HG02678 (cell line): ENCODE data around the gene KRTAP6-2.

ENCODE experiments used
- ATAC-seq: cut with Tn5 transposase; IDR thresholded peaks from one replicate; pipeline ENCODE4 v1.9.1; 2021; ENCODE audit warnings: mild to moderate bottlenecking, moderate library complexity; ENCODE audit not compliant: unreplicated experiment

Gene KRTAP6-2

GRCh38 chr21:30598802-30599201 is at the start of gene KRTAP6-2:
TSS of gene KRTAP6-2 (minus strand) at chr21:30598902. CDS start at chr21:30598874, 28 bp downstream.
- ATAC-seq: no peak

- no peak for ATAC-seq
Observed at GRCh38 chr21:30646904-30647414, 48.3 kb upstream of the KRTAP6-2 start.

GRCh38 chr21:30642564-30642963 is 43.9 kb upstream of the KRTAP6-2 start, which contains the start of gene KRTAP20-3:
TSS of gene KRTAP20-3 (plus strand) at chr21:30642864.
- no peak for ATAC-seq

- ATAC-seq: no peak
Observed at GRCh38 chr21:30638686-30639085, 40.0 kb upstream of the KRTAP6-2 start.

GRCh38 chr21:30634906-30635305 is 36.2 kb upstream of the KRTAP6-2 start, which contains the start of gene KRTAP20-2:
TSS of gene KRTAP20-2 (plus strand) at chr21:30635206. CDS start at chr21:30635264, 58 bp downstream.
- ATAC-seq: no peak

- no peak for ATAC-seq
Observed at GRCh38 chr21:30629200-30629599, 30.5 kb upstream of the KRTAP6-2 start.

- no peak for ATAC-seq
Observed at GRCh38 chr21:30628109-30628508, 29.4 kb upstream of the KRTAP6-2 start.

GRCh38 chr21:30625449-30626165 is 26.9 kb upstream of the KRTAP6-2 start:
- no peak for ATAC-seq

GRCh38 chr21:30623362-30623761 is 24.7 kb upstream of the KRTAP6-2 start:
- ATAC-seq: no peak

GRCh38 chr21:30620522-30620921 is 21.8 kb upstream of the KRTAP6-2 start, which contains the start of gene KRTAP20-4:
TSS of gene KRTAP20-4 (plus strand) at chr21:30620627.
- ATAC-seq: no peak

- no peak for ATAC-seq
Observed at GRCh38 chr21:30620080-30620479, 21.4 kb upstream of the KRTAP6-2 start.

GRCh38 chr21:30616125-30616524 is 17.4 kb upstream of the KRTAP6-2 start, which contains the start of gene KRTAP20-1:
TSS of gene KRTAP20-1 (plus strand) at chr21:30616425. CDS start at chr21:30616455, 30 bp downstream.
- ATAC-seq: no peak

- ATAC-seq: no peak
Observed at GRCh38 chr21:30615199-30615598, 16.5 kb upstream of the KRTAP6-2 start.

- ATAC-seq: no peak
Observed at GRCh38 chr21:30613836-30614235, 15.1 kb upstream of the KRTAP6-2 start, which contains the start of gene KRTAP6-1. TSS of gene KRTAP6-1 (minus strand) at chr21:30613930. CDS start at chr21:30613904, 26 bp downstream.

GRCh38 chr21:30612132-30612531 is 13.4 kb upstream of the KRTAP6-2 start:
- ATAC-seq: no peak

- ATAC-seq: no peak
Observed at GRCh38 chr21:30605968-30606367, 7.3 kb upstream of the KRTAP6-2 start.

- no peak for ATAC-seq
Observed at GRCh38 chr21:30600787-30601186, 2.1 kb upstream of the KRTAP6-2 start, which contains the start of gene KRTAP22-1. TSS of gene KRTAP22-1 (plus strand) at chr21:30601087.

- ATAC-seq: no peak
Observed at GRCh38 chr21:30592140-30592539, 6.6 kb downstream of the KRTAP6-2 start, which contains the start of gene KRTAP6-3. TSS of gene KRTAP6-3 (plus strand) at chr21:30592440. CDS start at chr21:30592446, 6 bp downstream.

- ATAC-seq: no peak
Observed at GRCh38 chr21:30590297-30590696, 8.4 kb downstream of the KRTAP6-2 start, which contains the start of gene KRTAP22-2. TSS of gene KRTAP22-2 (minus strand) at chr21:30590397.

- ATAC-seq: no peak
Observed at GRCh38 chr21:30582870-30583269, 15.8 kb downstream of the KRTAP6-2 start.

GRCh38 chr21:30580132-30580531 is 18.6 kb downstream of the KRTAP6-2 start:
- ATAC-seq: no peak

- no peak for ATAC-seq
Observed at GRCh38 chr21:30579346-30579745, 19.4 kb downstream of the KRTAP6-2 start.
